Esophagus muscularis mucosa (tissue), 4 donors: ENCODE data around the gene KRT12.

Experiments used
- EP300 ChIP-seq: sonication (generic); formaldehyde crosslinking; IDR thresholded peaks from one replicate; pipeline ENCODE4 v1.6.1; 2017; ENCODE audit warnings: antibody characterized with exemption
- POLR2A ChIP-seq: fragments of 450-650 bp; IDR thresholded peaks from one replicate; pipeline ENCODE4 v1.6.1; 2017; ENCODE audit warnings: antibody characterized with exemption, moderate library complexity, mild to moderate bottlenecking, low read depth
- POLR2AphosphoS5 ChIP-seq, 2 donors: sonication (generic); formaldehyde crosslinking; IDR thresholded peaks; one replicate each; pipeline ENCODE4 v1.6.1; 2017; ENCODE audit warnings: antibody characterized with exemption in 2 of 2
- TF ChIP-seq, protein P1 (sequence below), 3 experiments: fragments of 200-600 bp in 2 of 3; fragments of 450-650 bp in 1 of 3; sonication (generic) in 2 of 3; IDR thresholded peaks; one replicate each; pipeline ENCODE4 v1.5.1; 2017 to 2019; ENCODE audit warnings: antibody characterized with exemption in 3 of 3, mild to moderate bottlenecking in 2 of 3, moderate library complexity in 1 of 3

GRCh38 chr17:40906613-40907012, 39.6 kb upstream of the KRT12 start:
- TF ChIP-seq POLR2AphosphoS5 (IDR thresholded peaks at IDR 0.05) = no peak
- TF ChIP-seq, protein P1, sequence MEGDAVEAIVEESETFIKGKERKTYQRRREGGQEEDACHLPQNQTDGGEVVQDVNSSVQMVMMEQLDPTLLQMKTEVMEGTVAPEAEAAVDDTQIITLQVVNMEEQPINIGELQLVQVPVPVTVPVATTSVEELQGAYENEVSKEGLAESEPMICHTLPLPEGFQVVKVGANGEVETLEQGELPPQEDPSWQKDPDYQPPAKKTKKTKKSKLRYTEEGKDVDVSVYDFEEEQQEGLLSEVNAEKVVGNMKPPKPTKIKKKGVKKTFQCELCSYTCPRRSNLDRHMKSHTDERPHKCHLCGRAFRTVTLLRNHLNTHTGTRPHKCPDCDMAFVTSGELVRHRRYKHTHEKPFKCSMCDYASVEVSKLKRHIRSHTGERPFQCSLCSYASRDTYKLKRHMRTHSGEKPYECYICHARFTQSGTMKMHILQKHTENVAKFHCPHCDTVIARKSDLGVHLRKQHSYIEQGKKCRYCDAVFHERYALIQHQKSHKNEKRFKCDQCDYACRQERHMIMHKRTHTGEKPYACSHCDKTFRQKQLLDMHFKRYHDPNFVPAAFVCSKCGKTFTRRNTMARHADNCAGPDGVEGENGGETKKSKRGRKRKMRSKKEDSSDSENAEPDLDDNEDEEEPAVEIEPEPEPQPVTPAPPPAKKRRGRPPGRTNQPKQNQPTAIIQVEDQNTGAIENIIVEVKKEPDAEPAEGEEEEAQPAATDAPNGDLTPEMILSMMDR (IDR thresholded peaks at IDR 0.05) = no peak
- TF ChIP-seq POLR2A = no peak
- TF ChIP-seq EP300 = no peak
